B cell (primary cell): ENCODE measurements around the gene ACADM. TPM values are rescaled to one million over a fixed set of nuclear protein-coding genes. Genes with fewer than 3 reads are reported as not detected.

ENCODE experiments used
- ATAC-seq: fragments of 200-7000 bp; cut with Tn5 transposase; one replicate; pipeline ENCODE4 v1.10.0; 2021; ENCODE audit warnings: low read depth, mild to moderate bottlenecking, moderate number of reproducible peaks, moderate library complexity
- CTCF ChIA-PET: fragments of 350-600 bp; sonication (Branson Sonifier 250); formaldehyde crosslinking; loops from one replicate; lab custom pipeline; 2021; ENCODE audit warnings: antibody characterized with exemption, inconsistent platforms; lab: Charles Lee
- POLR2A ChIA-PET: fragments of 350-600 bp; sonication (Branson Sonifier 250); formaldehyde crosslinking; loops from one replicate; lab custom pipeline; 2021; ENCODE audit warnings: antibody characterized with exemption; lab: Charles Lee
- DNase-seq: peaks from one replicate; pipeline ENCODE4 v3.0.0; 2013
- H2AFZ ChIP-seq: 2 replicates; pipeline ENCODE4 v1.6.1; 2012; ENCODE audit warnings: mild to moderate bottlenecking, low read depth, low read length; ENCODE audit not compliant: insufficient read depth, poor library complexity, severe bottlenecking
- H3K27ac ChIP-seq, 2 donors: 1 replicate in 1 of 2; 2 replicates in 1 of 2; pipeline ENCODE4 v1.5.1; 2012 to 2013; ENCODE audit warnings: low read length in 2 of 2, mild to moderate bottlenecking in 2 of 2, moderate library complexity in 1 of 2
- H3K27me3 ChIP-seq, 4 experiments: fragments of 200-600 bp in 1 of 4; sonication (generic) in 1 of 4; replicated peaks in 1 of 4; 1 replicate in 2 of 4; 2 replicates in 2 of 4; pipeline versions ENCODE4 v1.6.1 to v1.7.0; 2013 to 2016; ENCODE audit warnings: low read length in 3 of 4, mild to moderate bottlenecking in 2 of 4, mixed read lengths in 1 of 4, moderate library complexity in 1 of 4; ENCODE audit not compliant: insufficient read depth in 4 of 4, control insufficient read depth in 3 of 4; ENCODE audit errors: control extremely low read depth in 1 of 4
- H3K36me3 ChIP-seq, 2 experiments: replicated peaks in 1 of 2; 1 replicate in 1 of 2; 2 replicates in 1 of 2; pipeline versions ENCODE4 v1.6.1 to v1.7.1; 2013; ENCODE audit warnings: low read length in 1 of 2; ENCODE audit not compliant: insufficient read depth in 2 of 2, control insufficient read depth in 1 of 2; ENCODE audit errors: control extremely low read depth in 1 of 2, extremely low read depth in 1 of 2
- H3K4me1 ChIP-seq, 2 donors: fragments of 200-600 bp in 1 of 2; sonication (generic) in 1 of 2; 1 replicate in 1 of 2; 2 replicates in 1 of 2; pipeline versions ENCODE4 v1.5.1 to v1.6.1; 2013 to 2017; ENCODE audit warnings: low read length in 2 of 2; ENCODE audit not compliant: control insufficient read depth in 2 of 2, insufficient read depth in 2 of 2
- H3K4me2 ChIP-seq: replicated peaks from 2 replicates; pipeline ENCODE3; 2012; ENCODE audit warnings: mild to moderate bottlenecking, low read depth, low read length; ENCODE audit not compliant: poor library complexity, severe bottlenecking
- H3K4me3 ChIP-seq, 5 experiments: fragments of 200-600 bp in 1 of 5; sonication (generic) in 1 of 5; 1 replicate in 3 of 5; 2 replicates in 2 of 5; pipeline versions ENCODE4 v1.5.1 to v1.7.0; 2011 to 2016; ENCODE audit warnings: low read length in 4 of 5, mild to moderate bottlenecking in 4 of 5, low read depth in 2 of 5, control low read depth in 1 of 5, moderate library complexity in 1 of 5; ENCODE audit not compliant: insufficient read depth in 1 of 5; ENCODE audit errors: control extremely low read depth in 1 of 5, extremely low read depth in 1 of 5
- H3K79me2 ChIP-seq: fragments of 200-600 bp; sonication (generic); one replicate; pipeline ENCODE4 v1.6.0; 2016; ENCODE audit warnings: low read length; ENCODE audit not compliant: control insufficient read depth, insufficient read depth
- H3K9ac ChIP-seq: fragments of 200-600 bp; sonication (generic); 2 replicates; pipeline ENCODE4 v1.6.1; 2017; ENCODE audit warnings: mild to moderate bottlenecking, low read length, moderate library complexity
- H3K9me3 ChIP-seq, 3 donors: one replicate each; pipeline versions ENCODE4 v1.6.1 to v1.7.1; 2013; ENCODE audit warnings: low read length in 2 of 3; ENCODE audit not compliant: control insufficient read depth in 2 of 3, insufficient read depth in 1 of 3; ENCODE audit errors: control extremely low read depth in 1 of 3
- H4K20me1 ChIP-seq: 2 replicates; pipeline ENCODE4 v1.6.0; 2012; ENCODE audit warnings: mild to moderate bottlenecking, low read length; ENCODE audit not compliant: insufficient read depth, control insufficient read depth, poor library complexity, severe bottlenecking
- H3K27ac Mint-ChIP-seq: one replicate; pipeline ENCODE4 v1.8.0; 2021; ENCODE audit warnings: mixed read lengths
- H3K27me3 Mint-ChIP-seq: one replicate; pipeline ENCODE4 v1.8.0; 2021; ENCODE audit warnings: mixed read lengths
- H3K4me1 Mint-ChIP-seq: one replicate; pipeline ENCODE4 v1.8.0; 2021; ENCODE audit warnings: mixed read lengths
- H3K4me3 Mint-ChIP-seq: one replicate; pipeline ENCODE4 v1.8.0; 2021; ENCODE audit warnings: mixed read lengths
- H3K9me3 Mint-ChIP-seq: one replicate; pipeline ENCODE4 v1.8.0; 2022; ENCODE audit warnings: mixed read lengths; ENCODE audit not compliant: insufficient read depth
- CTCF ChIP-seq: fragments of 200-600 bp; IDR thresholded peaks from one replicate; pipeline ENCODE4 v1.8.0; 2022; ENCODE audit warnings: antibody characterized with exemption, mild to moderate bottlenecking
- EZH2 ChIP-seq: IDR thresholded peaks from 2 replicates; pipeline ENCODE4 v1.6.1; 2012; ENCODE audit warnings: borderline replicate concordance, low read depth, mild to moderate bottlenecking, moderate library complexity, low read length; ENCODE audit not compliant: insufficient read depth, poor library complexity, severe bottlenecking
- WGBS: methylation state at CpG from one replicate; pipeline ENCODE4 v1.1.5; 2013; ENCODE audit warnings: missing lambda C conversion rate; ENCODE audit not compliant: insufficient coverage; 5-methylcytosine and 5-hydroxymethylcytosine counted together
- intact Hi-C: fragments of 100-400 bp; cut with micrococcal nuclease; formaldehyde crosslinking; loops from one replicate; pipeline ENCODE4 v1.10.0; 2022
- polyA plus RNA-seq: library from polyadenylated mRNA; depleted of rRNA; stranded (reverse); fragments of >200 nt; gene quantifications from 2 replicates; pipeline ENCODE4 v1.2.3, GENCODE V29; 2012
- total RNA-seq, 2 donors: library from RNA; stranded (reverse); fragments of 120-200 nt in 1 of 2; gene quantifications; 1 replicate in 1 of 2; 2 replicates in 1 of 2; pipeline versions ENCODE4 v1.2.3 to v1.2.4, GENCODE V29; 2013 to 2022

The ACADM gene
- total and polyA plus RNA-seq, 2 donors (not counting 1 experiment from before 2014, with no cell fraction given) = 16.4 to 53.3 TPM

DNA sequence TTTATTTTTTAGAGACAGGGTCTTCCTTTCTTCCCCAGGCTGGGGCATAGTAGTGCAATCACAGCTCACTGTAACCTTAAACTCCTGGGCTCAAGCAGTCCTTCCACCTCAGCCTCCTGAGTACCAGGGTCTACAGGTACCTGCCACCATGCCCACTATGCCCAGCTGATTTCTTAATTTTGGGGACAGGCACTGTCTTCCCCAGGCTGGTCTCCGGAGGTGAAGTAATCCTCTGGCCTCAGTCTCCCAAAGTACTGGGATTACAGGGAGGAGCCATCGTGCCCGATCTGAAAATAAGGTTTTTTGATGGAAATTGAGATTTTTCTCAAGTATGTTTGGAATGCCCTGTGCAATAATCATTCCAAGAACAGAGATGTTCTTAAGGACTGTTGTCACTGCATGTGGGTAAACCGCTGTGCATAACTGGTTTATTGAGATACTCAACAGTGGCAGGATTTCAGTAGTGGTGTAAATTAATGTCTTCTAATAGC lies 71.2 kb downstream of the ACADM start:
- ChIA-PET POLR2A (no interaction called here), CTCF (interaction anchor here (0.6 kb wide), 1 partner anchor 50 kb away, joined by 3 read pairs; no protein-coding TSS in a partner anchor)
- Histone ChIP-seq H3K4me1 (no peaks in the 10 kb centered on the region), H3K9me3 (peaks cover 0 to 3% (median 0%) of the 10 kb centered on the region in 3 donors), H3K79me2 (no peaks in the 10 kb centered on the region), H3K4me3 (no peak overlapping the region), H4K20me1 (peaks cover 34% of the 10 kb centered on the region), H3K27ac (no peak overlapping the region), H3K27me3 (no peaks in the 10 kb centered on the region), H3K9ac (no peak overlapping the region), H2AFZ (no peak overlapping the region), H3K36me3 (peaks cover 0 to 60% of the 10 kb centered on the region in 2 experiments), H3K4me2 (no peak overlapping the region)
- Mint-ChIP-seq H3K9me3 (no peaks in the 10 kb centered on the region), H3K27me3 (no peaks in the 10 kb centered on the region), H3K27ac (no peak overlapping the region), H3K4me3 (no peak overlapping the region), H3K4me1 (peaks cover 14% of the 10 kb centered on the region)
- intact Hi-C loops = no loop called here
- no peak for DNase-seq
- 100% methylated on average over 4 of the region's 4 CpGs for WGBS
- TF ChIP-seq EZH2 = no peak
- TF ChIP-seq CTCF = no peak
- ATAC-seq = no peak

DNA sequence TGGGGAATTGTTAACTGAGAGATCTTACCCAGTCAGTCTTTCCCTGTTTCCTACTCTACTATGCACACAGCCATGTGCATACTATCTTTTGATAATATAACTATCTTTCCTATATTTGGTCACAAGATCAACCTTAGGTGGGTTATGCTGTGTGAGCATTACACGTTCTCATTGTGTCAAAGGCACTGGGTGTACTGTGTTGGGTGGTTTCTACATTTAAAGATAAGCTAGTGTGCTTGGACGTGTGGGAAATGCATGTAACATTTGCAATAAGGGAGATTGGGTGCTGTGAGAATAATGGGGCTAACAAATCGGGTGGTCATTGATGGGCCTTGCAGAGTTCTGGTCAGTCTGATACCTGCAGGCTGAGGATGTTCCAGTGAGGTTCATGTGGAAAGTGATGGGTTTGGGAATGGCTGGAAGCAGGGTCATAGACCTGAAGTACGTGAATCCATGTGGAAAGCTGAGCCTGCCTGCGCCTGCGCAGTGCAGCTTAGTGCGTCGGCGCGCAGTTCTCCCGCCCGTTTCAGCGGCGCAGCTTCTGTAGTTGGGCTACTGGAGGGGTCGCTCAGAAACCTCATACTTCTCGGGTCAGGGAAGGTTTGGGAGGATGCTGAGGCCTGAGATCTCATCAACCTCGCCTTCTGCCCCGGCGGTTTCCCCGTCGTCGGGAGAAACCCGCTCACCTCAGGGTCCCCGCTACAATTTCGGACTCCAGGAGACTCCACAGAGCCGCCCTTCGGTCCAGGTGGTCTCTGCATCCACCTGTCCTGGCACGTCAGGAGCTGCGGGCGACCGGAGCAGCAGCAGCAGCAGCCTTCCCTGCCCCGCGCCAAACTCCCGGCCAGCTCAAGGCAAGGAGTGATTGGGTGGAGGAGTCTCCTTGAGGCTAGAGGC lies 72.1 kb downstream of the ACADM start, which contains the start of gene MSH4:
Gene MSH4 (plus strand): TSS at position 507 of the 897 bp plus-strand sequence. CDS start 104 bp downstream, at position 611.
- no peaks in the 10 kb centered on the region for H3K27me3 Mint-ChIP-seq
- CTCF ChIA-PET = interaction anchor here (0.6 kb wide), 1 partner anchor 49 kb away, joined by 3 read pairs; no protein-coding TSS in a partner anchor
- peak within 1 kb of the TSS; percentile 37 for H3K27ac Mint-ChIP-seq
- H3K9ac ChIP-seq = no peak within 1 kb of the TSS
- peaks cover 0 to 3% (median 0%) of the 10 kb centered on the region in 3 donors for H3K9me3 ChIP-seq
- no peaks in the 10 kb centered on the region for H3K79me2 ChIP-seq
- no peak within 1 kb of the TSS for H3K4me2 ChIP-seq
- H3K27me3 ChIP-seq = no peaks in the 10 kb centered on the region
- H3K4me3 ChIP-seq = no peak within 1 kb of the TSS
- ATAC-seq (no peak), DNase-seq (no peak)
- H3K36me3 ChIP-seq = peaks cover 0 to 53% of the 10 kb centered on the region in 2 experiments
- no peak within 1 kb of the TSS for H2AFZ ChIP-seq
- no peaks in the 10 kb centered on the region for H3K4me1 ChIP-seq
- H3K9me3 Mint-ChIP-seq = no peaks in the 10 kb centered on the region
- H3K4me1 Mint-ChIP-seq = peaks cover 7% of the 10 kb centered on the region
- no peak within 1 kb of the TSS for H3K4me3 Mint-ChIP-seq
- peaks cover 26% of the 10 kb centered on the region for H4K20me1 ChIP-seq
- intact Hi-C loops = no loop called here
- no peak for TF ChIP-seq CTCF
- no peak for TF ChIP-seq EZH2
- POLR2A ChIA-PET = no interaction called here
- H3K27ac ChIP-seq = no peak within 1 kb of the TSS
- WGBS = 86% methylated on average over 34 of the region's 34 CpGs
